GM21529 (cell line): ENCODE measurements around the gene TCHHL1.
"Not testable (repeated sequence)": the region's sequence is repeated elsewhere in the genome, so short reads cannot be mapped to it uniquely, and the experiment has no call there.

Experiments
- ATAC-seq: cut with Tn5 transposase; IDR thresholded peaks from one replicate; pipeline ENCODE4 v1.9.1; 2021; ENCODE audit not compliant: unreplicated experiment

The TCHHL1 gene

GRCh38 chr1:152096931-152097330, 8.1 kb upstream of the TCHHL1 start:
- no peak for ATAC-seq

GRCh38 chr1:152086760-152087159, 2.1 kb downstream of the TCHHL1 start:
- ATAC-seq: no peak

GRCh38 chr1:152084853-152085252, 4.0 kb downstream of the TCHHL1 start:
- no peak for ATAC-seq

- ATAC-seq: not testable (repeated sequence)
These were observed 7.8 kb downstream of the TCHHL1 start for GRCh38 chr1:152081026-152081425.

- ATAC-seq: not testable (repeated sequence)
These were observed 8.4 kb downstream of the TCHHL1 start for GRCh38 chr1:152080494-152080893.

GRCh38 chr1:152078831-152079441, 9.9 kb downstream of the TCHHL1 start:
- ATAC-seq: no peak

GRCh38 chr1:152072311-152072710, 16.6 kb downstream of the TCHHL1 start:
- no peak for ATAC-seq

GRCh38 chr1:152071123-152071522, 17.7 kb downstream of the TCHHL1 start:
- ATAC-seq: no peak

- no peak for ATAC-seq
These were observed 20.9 kb downstream of the TCHHL1 start for GRCh38 chr1:152067929-152068328.

- no peak for ATAC-seq
These were observed 21.7 kb downstream of the TCHHL1 start for GRCh38 chr1:152067150-152067549.

GRCh38 chr1:152061952-152062351, 26.9 kb downstream of the TCHHL1 start:
- no peak for ATAC-seq

GRCh38 chr1:152053375-152053774, 35.5 kb downstream of the TCHHL1 start:
- ATAC-seq: no peak

- ATAC-seq: no peak
These were observed 36.3 kb downstream of the TCHHL1 start for GRCh38 chr1:152052606-152053005.

- no peak for ATAC-seq
These were observed 37.8 kb downstream of the TCHHL1 start for GRCh38 chr1:152050886-152051675.

- no peak for ATAC-seq
These were observed 39.4 kb downstream of the TCHHL1 start for GRCh38 chr1:152049291-152050083.

- ATAC-seq: peak; percentile 8
These were observed 40.4 kb downstream of the TCHHL1 start for GRCh38 chr1:152048416-152049009.

GRCh38 chr1:152047730-152048415, 41.0 kb downstream of the TCHHL1 start:
- peak; percentile 96 for ATAC-seq

- ATAC-seq: no peak
These were observed 41.5 kb downstream of the TCHHL1 start for GRCh38 chr1:152047413-152047729.

GRCh38 chr1:152044386-152044785, 44.5 kb downstream of the TCHHL1 start:
- no peak for ATAC-seq

GRCh38 chr1:152043870-152044269, 45.0 kb downstream of the TCHHL1 start:
- ATAC-seq: no peak

- ATAC-seq: no peak
These were observed 46.8 kb downstream of the TCHHL1 start for GRCh38 chr1:152042030-152042429.
